HCT116 (cell line): Measurements from ENCODE around the gene CCM2. TPM values are rescaled to one million over a fixed set of nuclear protein-coding genes. Genes with fewer than 3 reads are reported as not detected.
A peak's percentile ranks its signal among the peaks of the same experiment; 100 is the strongest.

Experiments
- ATAC-seq: fragments of 200-7000 bp; cut with Tn5 transposase; 2 replicates; pipeline ENCODE4 v1.9.1; 2020; ENCODE audit warnings: mild to moderate bottlenecking, moderate library complexity
- BruUV-seq: library from RNA; stranded (reverse); fragments of 400-500 nt; replicated peaks from 2 replicates; lab custom pipeline; 2021; lab: Mats Ljungman, UMichigan
- CTCF ChIA-PET: fragments of 300-600 bp; sonication (Branson Sonifier 250); formaldehyde crosslinking; loops from one replicate; lab custom pipeline; 2021; ENCODE audit warnings: antibody characterized with exemption; lab: Charles Lee
- POLR2A ChIA-PET: fragments of 300-600, 350-600 bp; sonication (Branson Sonifier 250); formaldehyde crosslinking; loops from one replicate; lab custom pipeline; 2021; ENCODE audit warnings: antibody characterized with exemption; lab: Charles Lee
- RAD21 ChIA-PET, 2 experiments: fragments of 300-600 bp; sonication (Branson Sonifier 250); formaldehyde crosslinking; loops; one replicate each; lab custom pipeline; 2023; ENCODE audit warnings: low total read pairs in 2 of 2; ENCODE audit not compliant: uncharacterized antibody in 2 of 2, unreplicated experiment in 2 of 2, low non-redundant PET in 1 of 2; lab: Charles Lee
- DNase-seq: peaks from one replicate; pipeline ENCODE4 v3.0.0-alpha.2; 2010; ENCODE audit warnings: low read depth, low spot score
- H2AFZ ChIP-seq: fragments of 200-600 bp; shearing (Covaris generic), sonication (generic); 2 replicates; pipeline ENCODE4 v1.6.1; 2017; ENCODE audit warnings: low read depth, mixed run types, mixed read lengths, antibody characterized with exemption, low read length; ENCODE audit not compliant: poor library complexity, severe bottlenecking
- H3K27ac ChIP-seq: 2 replicates; pipeline ENCODE4 v1.5.1; 2012; ENCODE audit warnings: low read depth, low read length
- H3K27me3 ChIP-seq: fragments of 200-600 bp; sonication (generic); 2 replicates; pipeline ENCODE4 v1.6.1; 2016; ENCODE audit warnings: mixed run types, low read length, mixed read lengths; ENCODE audit not compliant: insufficient read depth
- H3K36me3 ChIP-seq, 2 experiments: fragments of 200-500 bp in 1 of 2; fragments of 200-600 bp in 1 of 2; sonication (Bioruptor generic) in 1 of 2; sonication (generic) in 1 of 2; 2 replicates each; pipeline versions ENCODE4 v1.5.1 to v1.6.1; 2014 to 2016; ENCODE audit warnings: low read length in 2 of 2, inconsistent platforms in 1 of 2, mixed read lengths in 1 of 2, mixed run types in 1 of 2; ENCODE audit not compliant: insufficient read depth in 2 of 2, control insufficient read depth in 1 of 2
- H3K4me1 ChIP-seq, 2 experiments: fragments of 200-600 bp in 1 of 2; sonication (generic) in 1 of 2; 2 replicates each; pipeline versions ENCODE4 v1.5.1 to v1.6.1; 2012 to 2017; ENCODE audit warnings: low read length in 2 of 2, inconsistent platforms in 1 of 2, mild to moderate bottlenecking in 1 of 2, mixed read lengths in 1 of 2, mixed run types in 1 of 2, moderate library complexity in 1 of 2; ENCODE audit not compliant: insufficient read depth in 2 of 2, control insufficient read depth in 1 of 2
- H3K4me2 ChIP-seq: fragments of 200-600 bp; sonication (generic); 2 replicates; pipeline ENCODE4 v1.6.1; 2017; ENCODE audit warnings: mixed run types, low read length, mixed read lengths
- H3K4me3 ChIP-seq, 2 experiments: fragments of 200-600 bp in 1 of 2; sonication (generic) in 1 of 2; replicated peaks in 1 of 2; 2 replicates each; pipeline ENCODE4 v1.5.1; 2011 to 2016; ENCODE audit warnings: low read length in 2 of 2, control low read depth in 1 of 2, low read depth in 1 of 2, mild to moderate bottlenecking in 1 of 2, mixed read lengths in 1 of 2, mixed run types in 1 of 2
- H3K79me2 ChIP-seq: fragments of 200-600 bp; sonication (generic); 2 replicates; pipeline ENCODE4 v1.6.1; 2017; ENCODE audit warnings: mild to moderate bottlenecking, mixed run types, low read length, moderate library complexity, mixed read lengths; ENCODE audit not compliant: insufficient read depth
- H3K9ac ChIP-seq: fragments of 200-600 bp; sonication (generic); 2 replicates; pipeline ENCODE4 v1.6.1; 2016; ENCODE audit warnings: low read length, mixed read lengths
- H3K9me2 ChIP-seq: fragments of 200-600 bp; sonication (generic), shearing (Covaris generic); 2 replicates; pipeline ENCODE4 v1.6.1; 2017; ENCODE audit warnings: mixed run types, mild to moderate bottlenecking, moderate library complexity; ENCODE audit not compliant: insufficient read depth
- H3K9me3 ChIP-seq, 2 experiments: fragments of 200-500 bp in 1 of 2; fragments of 200-600 bp in 1 of 2; sonication (Bioruptor generic) in 1 of 2; sonication (generic) in 1 of 2; 2 replicates each; pipeline ENCODE4 v1.6.1; 2014 to 2017; ENCODE audit warnings: low read length in 2 of 2, mixed read lengths in 2 of 2, inconsistent platforms in 1 of 2, low read depth in 1 of 2, mild to moderate bottlenecking in 1 of 2, mixed run types in 1 of 2, moderate library complexity in 1 of 2; ENCODE audit not compliant: control insufficient read depth in 1 of 2, insufficient read depth in 1 of 2
- H4K20me1 ChIP-seq: fragments of 200-600 bp; sonication (generic), shearing (Covaris generic); 2 replicates; pipeline ENCODE4 v1.6.1; 2017; ENCODE audit warnings: mixed run types, mild to moderate bottlenecking, moderate library complexity; ENCODE audit not compliant: insufficient read depth
- CTCF ChIP-seq, 3 experiments: fragments of 200-600 bp in 1 of 3; sonication (generic) in 1 of 3; IDR thresholded peaks in 2 of 3; conservative IDR thresholded peaks in 1 of 3; 2 replicates each; pipeline ENCODE4 v1.5.1; 2012 to 2017; ENCODE audit warnings: low read depth in 2 of 3, low read length in 2 of 3, antibody characterized with exemption in 1 of 3, borderline replicate concordance in 1 of 3, control low read depth in 1 of 3, mild to moderate bottlenecking in 1 of 3, mixed read lengths in 1 of 3, mixed run types in 1 of 3, moderate library complexity in 1 of 3; ENCODE audit not compliant: insufficient read depth in 1 of 3
- REST ChIP-seq: IDR thresholded peaks from 2 replicates; pipeline ENCODE4 v1.6.1; 2012; ENCODE audit warnings: low read depth
- intact Hi-C: fragments of 100-400 bp; cut with micrococcal nuclease; formaldehyde crosslinking; loops from 2 replicates; pipeline ENCODE4 v1.10.0; 2022
- total RNA-seq: library from RNA; stranded (reverse); gene quantifications from one replicate; pipeline ENCODE4 v1.2.1, GENCODE V29; 2021; ENCODE audit not compliant: unreplicated experiment

Gene CCM2
- total RNA-seq, 1 experiment from 2014 or later, result 34.4 TPM

- intact Hi-C loops, result no loop called here
- no peak overlapping the region for H3K9ac ChIP-seq
- H3K27ac ChIP-seq, result no peak overlapping the region
- H4K20me1 ChIP-seq, result no peaks in the 10 kb centered on the region
- no peaks in the 10 kb centered on the region for H3K9me2 ChIP-seq
- no peak overlapping the region for H3K4me2 ChIP-seq
- ChIA-PET POLR2A (no interaction called here), RAD21 (interaction anchor here in 1 of 2 experiments (0.7 kb wide), 1 partner anchor 41 kb away, joined by 3 read pairs; no protein-coding TSS in a partner anchor), CTCF (no interaction called here)
- H3K9me3 ChIP-seq, result no peaks in the 10 kb centered on the region
- peaks cover 12 to 20% of the 10 kb centered on the region in 2 experiments for H3K4me1 ChIP-seq
- H2AFZ ChIP-seq, result no peak overlapping the region
- no peak overlapping the region for H3K4me3 ChIP-seq
- DNase-seq (no peak), ATAC-seq (peak; percentile 48; the same call in 1 of the 2 replicates)
- H3K27me3 ChIP-seq, result no peaks in the 10 kb centered on the region
- BruUV-seq, result no TSS peak
- peaks cover 4% of the 10 kb centered on the region; the same call in 1 of the 2 replicates for H3K79me2 ChIP-seq
- no peaks in the 10 kb centered on the region for H3K36me3 ChIP-seq
- no peak for TF ChIP-seq REST
- peak in 2 of 3 experiments; percentile 15 to 21; a peak in 2 of 6 replicates for TF ChIP-seq CTCF (IDR thresholded peaks at IDR 0.05 in 2 of 3, conservative IDR thresholded peaks at IDR 0.05 in 1 of 3; ENCODE audit: borderline replicate concordance in 1 of 3, insufficient read depth in 1 of 3, low read depth in 2 of 3, low read length in 2 of 3)
Observed at GRCh38 chr7:45069444-45070253, 69.6 kb downstream of the CCM2 start.
